Activated CD8-positive, alpha-beta memory T cell treated with anti-CD3 and anti-CD28 coated beads, Interleukin-2, amount 50 U/mL, for 1 hour (primary cell): ENCODE data around the gene HSPG2.

Experiments used
- DNase-seq: peaks from one replicate; pipeline ENCODE4 v3.0.0-alpha.2; 2020; ENCODE audit errors: extremely low read depth

The HSPG2 gene

DNA sequence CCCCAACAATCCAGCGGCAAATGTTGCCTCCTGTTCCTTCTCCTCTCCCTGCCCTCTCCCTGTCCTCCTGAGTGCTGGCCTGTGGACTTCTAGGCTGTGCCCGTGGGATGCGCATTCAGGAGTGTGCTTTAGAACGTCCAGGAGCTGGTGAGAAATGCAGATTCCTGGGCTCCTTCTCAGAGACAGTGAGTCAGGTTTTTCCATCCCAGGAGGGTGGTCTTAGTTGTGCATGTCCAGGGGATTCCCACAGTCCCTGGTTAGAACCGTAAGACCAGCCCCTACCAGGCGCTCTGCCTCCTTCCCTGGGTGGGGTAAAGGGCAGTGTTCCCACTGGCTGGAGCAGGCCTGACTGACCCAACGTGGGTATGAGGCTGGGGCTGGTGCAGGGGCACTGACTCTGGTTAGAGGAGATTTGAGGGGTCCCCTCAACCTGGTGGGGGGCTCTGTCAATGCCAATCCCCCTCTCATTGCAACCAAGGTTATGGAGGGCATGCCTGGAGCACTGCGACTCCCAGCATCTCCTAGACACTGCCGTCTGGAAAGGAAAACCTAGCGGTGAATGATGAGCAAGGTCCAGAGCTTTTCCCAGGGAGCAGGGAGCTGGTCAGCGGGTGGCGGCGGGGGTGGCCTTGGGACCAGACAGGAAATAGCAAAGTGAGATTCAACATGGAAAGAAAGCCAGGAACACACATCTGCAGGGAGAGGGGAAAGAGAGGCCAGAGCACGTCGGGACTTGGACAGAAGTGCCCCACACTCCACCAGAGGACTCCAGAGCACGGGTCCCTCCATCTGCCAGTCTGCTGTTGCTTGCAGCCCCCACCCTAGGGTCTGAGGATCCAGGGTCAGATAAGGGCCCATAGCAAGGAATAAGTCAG is 38.5 kb downstream of the HSPG2 start:
- DNase-seq, result no peak

DNA sequence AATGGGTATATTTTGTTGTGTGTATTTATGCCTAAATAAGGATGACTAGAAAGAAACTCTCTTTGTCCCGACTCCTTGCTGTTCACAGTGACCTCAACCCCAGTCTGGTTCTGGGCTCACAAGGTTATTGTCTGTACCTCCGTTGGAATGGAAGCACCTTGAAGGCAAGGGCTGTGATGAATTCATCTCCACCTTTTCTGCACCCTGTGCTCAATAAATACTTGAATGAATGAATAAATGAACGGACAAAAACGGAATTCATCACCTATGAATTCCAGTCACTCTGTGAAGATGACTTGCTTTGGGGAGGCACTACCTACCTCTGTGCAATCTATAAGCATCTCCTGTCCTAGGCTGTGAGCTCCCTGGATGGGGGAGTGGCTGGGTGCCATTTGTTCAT is 39.3 kb downstream of the HSPG2 start:
- DNase-seq, result no peak

DNA sequence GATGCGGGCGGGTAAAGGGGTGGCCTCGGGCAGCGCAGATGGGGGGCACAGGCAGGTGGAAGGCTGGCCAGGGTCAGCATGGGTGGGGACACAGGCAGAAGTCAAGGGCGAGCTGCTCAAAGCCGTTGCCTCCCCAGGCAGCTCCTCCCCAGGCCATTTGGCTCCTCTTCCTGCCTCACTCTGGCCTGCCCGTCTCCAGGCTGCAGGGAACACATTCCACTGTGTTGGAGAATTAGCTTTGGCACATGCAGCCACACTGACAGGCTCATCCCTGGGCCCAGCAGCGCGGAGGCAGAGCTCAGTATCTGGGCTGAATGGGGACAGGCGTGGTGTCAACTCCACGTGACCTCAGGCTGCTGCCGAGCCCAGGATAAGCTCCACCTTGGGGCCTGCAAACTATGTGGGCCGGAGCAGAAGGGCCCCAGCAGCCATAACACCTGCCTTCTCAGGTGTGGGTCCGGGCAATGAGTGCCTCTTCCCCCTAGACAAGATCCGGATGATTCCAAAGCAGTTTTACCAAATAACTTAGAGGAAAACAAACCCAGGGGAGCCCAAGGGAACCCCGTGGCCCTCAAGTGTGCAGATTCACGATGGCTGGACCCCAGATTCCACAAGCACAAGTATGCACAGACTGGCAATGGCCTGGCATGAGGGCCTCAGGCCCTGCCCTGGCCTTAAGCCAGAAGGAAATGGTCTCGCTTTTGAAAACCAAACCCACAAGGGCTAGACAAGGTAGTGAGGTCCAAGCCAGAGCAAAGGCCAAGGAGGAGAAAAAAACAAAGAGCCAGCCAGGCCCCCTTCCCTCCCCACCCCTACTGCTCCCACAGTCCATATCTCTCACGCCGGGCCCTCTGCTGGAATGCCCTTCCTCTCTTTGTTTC is 40.2 kb downstream of the HSPG2 start:
- no peak for DNase-seq

DNA sequence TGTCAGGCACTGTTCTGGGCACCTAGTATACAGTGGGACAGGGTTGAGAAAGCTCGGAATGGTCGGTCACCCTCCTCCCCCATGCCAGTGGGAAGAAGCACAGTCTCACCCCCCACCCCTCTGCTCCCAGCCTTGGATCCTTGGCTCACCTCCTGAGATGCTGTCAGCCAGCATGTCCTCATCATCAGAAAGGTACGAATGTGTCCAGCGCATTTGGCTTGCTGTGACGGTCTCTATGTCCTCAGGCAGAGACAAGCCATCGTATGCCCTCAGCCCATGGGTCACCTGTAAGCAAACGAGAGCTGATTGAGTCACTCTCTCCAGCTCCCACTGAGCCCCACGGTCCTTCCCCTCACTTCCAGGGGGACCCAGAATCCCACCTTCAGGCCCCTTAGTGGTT is 41.1 kb downstream of the HSPG2 start:
- no peak for DNase-seq

DNA sequence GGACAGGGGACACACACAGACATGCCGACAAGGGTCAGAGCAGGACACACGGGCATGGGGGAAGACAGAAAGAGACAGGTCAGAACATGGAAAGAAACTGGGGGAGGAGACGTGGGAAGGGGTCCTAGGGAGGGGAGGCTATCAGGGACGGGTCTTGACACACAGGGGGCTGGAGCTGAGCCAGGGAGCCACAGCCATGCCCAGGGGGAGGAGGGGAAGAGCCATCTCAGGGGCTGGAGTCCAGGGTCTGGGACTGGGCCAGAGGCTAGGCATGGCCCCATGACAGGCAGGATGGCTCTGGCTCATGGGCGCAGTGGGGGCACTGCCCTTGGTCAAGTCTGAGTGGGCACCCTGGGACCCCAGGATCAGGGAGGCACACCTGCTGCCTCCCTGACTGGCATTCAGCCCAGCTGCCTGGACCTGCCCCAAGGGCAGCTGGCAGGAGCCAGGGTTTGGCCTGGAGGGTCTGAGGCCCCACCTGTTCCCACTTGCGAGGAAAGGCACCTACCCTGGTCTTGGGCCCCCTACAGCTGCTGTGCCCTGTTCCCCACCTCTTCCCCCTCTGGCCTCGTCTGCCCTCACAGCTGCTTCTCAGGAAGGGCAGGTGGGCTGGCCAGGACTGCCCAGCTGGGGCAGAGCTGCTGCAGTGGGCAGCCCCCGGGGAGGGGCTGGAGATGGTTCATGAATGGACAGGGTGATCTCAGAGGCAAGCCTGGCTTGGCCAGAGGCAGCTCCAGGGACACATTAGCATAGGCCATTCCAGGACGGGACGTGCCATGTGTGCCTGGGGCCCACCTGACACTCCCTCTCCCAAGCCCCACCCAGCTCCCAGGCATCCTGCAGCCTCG is 42.9 kb downstream of the HSPG2 start:
- no peak for DNase-seq

DNA sequence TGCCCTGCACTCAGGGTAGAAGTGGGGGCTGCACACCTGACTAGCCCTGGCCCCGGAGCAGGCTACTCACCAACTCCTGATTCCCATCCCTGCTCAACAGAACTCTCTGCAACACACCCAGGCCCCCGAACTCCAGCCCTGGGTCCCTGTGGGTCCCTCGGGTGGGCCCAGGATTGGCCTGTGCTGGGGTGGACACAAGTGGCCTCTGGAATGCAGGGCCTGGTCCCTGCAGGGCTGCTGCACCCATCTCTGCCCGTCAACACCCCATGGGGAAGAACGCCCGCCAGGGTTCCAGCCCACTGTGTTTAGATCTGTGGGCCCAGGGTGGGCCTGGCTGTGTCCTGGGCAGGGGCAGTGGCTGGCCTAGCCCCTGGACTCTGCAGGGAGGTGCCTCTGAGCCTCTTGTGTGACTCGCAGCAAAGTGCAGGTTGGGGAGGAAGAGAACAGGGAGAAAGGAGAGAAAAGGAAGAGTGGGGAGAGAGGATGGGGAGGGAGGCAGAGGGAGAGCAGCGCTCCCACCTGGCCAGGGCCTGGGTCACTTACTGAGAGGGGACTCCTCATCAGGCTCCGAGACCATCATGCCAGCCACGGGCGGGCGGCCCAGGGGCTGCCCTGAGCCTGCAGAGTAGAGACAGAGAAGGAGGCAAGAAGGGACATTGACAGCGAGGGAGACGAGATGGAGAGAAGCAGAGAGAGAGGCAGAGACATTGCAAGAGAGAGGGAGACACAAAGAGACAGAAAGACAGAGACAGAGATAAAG is 43.9 kb downstream of the HSPG2 start:
- no peak for DNase-seq

DNA sequence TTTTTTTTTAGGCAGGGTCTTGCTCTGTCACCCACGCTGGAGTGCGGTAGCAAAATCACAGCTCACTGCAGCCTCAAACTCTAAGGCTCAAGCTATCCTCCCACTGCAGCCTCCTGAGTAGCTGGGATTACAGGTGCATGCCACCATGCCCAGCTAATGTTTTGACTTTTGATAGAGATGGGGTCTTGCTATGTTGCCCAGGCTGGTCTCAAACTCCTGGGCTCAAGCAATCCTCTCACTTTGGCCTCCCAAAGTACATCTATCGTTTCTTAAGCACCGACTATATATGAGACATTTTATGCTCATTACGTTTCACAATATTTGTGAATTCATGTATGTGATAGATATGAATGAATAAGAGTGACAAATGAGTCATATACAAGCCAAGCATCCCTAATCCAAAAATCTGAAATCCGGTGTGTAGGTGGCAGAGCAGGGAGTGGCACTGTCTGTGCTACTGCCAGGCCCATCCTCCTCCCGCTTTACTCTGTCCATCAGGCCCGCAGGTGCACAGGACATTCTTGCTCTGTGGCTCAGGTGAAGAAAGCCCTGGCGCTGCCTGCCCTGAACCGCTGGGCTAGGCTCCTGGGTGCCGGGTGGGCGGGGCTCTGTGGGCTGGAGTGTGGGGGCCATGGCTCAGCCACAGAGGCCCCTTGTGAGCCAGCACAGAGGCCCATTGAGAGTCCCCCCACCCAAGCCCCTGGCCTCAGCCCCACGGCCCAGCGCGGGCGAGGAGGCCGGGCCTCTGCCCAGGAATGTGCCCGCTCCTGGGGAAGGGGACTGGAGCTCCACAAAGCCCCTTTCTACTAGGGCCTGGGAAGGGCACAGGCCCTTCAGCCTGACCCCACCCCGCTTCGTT is 45.3 kb downstream of the HSPG2 start:
- no peak for DNase-seq

DNA sequence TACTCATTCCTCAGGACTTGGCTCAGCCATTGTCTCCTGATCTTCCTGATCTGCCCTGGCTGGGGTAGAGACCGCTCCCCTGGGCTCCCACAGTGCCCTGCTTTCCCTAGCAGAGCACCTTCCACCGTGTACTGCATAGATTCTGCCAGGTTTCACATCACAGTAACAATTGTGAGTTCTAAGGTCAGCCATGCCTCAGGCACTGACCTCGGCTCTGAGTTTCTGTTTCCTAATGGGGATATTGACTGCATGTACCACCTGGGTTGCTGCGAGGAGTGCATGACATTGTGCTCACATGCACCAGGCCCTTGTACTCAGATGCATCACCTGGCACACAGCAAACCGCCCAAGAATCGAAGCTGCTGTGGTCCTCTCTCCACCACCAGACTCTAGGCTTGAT is 46.0 kb downstream of the HSPG2 start:
- no peak for DNase-seq

DNA sequence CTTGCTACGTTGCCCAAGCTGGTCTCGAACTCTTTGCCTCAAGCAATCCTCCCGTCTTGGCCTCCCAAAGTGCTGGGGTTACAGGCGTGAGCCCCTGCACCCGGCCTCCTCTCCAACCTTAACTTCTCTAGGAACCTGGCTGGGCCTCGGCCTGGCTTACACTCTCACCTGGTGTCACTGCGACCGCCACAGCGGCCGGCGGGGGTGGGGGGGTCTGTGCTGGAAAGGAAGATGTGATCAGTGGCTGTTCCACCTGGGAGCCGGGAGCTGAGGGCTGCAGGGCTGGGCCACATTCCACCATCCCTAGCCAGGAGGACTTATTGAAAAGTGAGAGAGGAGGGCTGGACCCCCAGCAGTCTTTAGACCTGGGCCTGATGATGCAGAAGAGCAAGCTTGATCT is 48.6 kb downstream of the HSPG2 start:
- no peak for DNase-seq

DNA sequence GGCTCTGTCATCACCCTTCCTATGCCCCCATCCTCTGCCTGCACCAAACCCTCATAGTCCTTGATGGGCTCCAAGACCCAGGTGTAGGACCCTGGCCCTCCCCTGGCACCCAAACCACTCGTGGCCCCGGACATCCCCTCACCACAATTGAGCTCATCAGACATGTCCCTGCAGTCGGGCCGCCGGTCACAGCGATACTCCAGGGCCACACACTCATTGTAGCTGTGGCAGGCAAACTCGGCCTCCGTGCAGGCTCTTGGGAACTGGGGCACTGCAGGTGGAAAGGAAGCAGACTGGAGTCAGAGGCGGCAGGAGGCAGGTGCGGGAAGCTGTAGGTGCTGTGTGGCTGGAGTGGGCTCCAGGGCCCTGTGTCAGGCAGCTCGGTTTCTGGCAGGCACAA is 49.3 kb downstream of the HSPG2 start:
- no peak for DNase-seq

DNA sequence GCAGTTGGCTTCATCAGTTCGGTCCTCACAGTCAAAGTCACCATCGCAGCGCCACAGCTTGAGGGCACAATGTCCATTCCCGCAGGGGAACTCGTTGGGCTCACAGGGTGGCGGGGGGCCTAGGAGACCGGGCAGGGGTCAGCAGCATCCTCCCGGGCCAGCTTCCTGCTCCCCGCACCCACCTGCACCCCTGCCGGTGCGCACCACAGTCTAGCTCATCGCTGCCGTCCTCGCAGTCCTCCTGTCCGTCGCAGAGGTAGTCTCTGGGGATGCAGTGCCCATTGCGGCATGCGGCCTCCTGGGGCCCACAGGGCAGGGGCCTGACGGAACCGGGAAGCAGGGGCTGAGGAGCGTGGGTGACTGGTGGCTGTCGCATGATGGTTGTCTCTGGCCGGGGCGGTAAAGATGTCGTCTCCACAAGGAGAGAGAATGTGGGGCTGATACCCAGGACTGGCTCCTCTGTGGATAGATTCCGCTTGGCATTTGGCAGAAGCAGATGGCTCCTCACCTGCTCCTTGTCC is 49.8 kb downstream of the HSPG2 start:
- no peak for DNase-seq

DNA sequence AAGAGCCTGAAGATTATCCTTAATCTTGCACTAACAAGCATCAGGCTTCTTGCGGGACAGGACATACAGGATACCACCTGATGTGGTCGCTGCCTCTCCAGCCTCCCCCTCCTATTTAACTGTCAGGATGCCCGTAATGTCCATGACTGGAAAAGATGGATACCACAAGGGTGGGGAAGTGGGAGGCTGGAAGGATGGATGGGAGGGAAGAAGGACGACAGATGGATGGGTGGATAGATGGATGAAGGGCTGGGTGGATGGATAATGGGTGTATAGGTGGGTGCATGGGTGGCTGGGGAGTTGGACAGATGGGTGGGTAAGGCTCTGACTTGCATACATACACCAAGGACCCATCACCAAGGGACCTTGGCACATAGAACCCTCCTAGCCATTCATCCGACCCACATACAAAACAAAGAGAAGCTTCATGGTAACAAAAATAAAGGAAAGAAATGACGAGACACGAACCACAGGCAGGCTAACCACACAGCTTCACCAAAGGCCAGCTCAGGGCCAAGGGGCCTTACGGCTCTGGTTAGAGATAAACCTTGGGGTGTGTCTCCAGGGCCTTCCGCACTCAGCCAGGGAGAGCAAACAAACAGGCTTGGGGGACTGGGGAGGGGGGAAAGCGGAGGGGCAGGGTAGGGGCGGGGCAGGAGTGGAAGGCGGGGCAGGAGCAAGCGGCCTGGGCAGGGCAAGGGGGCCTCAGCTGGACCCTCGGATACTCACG is 50.5 kb downstream of the HSPG2 start:
- DNase-seq, result no peak

DNA sequence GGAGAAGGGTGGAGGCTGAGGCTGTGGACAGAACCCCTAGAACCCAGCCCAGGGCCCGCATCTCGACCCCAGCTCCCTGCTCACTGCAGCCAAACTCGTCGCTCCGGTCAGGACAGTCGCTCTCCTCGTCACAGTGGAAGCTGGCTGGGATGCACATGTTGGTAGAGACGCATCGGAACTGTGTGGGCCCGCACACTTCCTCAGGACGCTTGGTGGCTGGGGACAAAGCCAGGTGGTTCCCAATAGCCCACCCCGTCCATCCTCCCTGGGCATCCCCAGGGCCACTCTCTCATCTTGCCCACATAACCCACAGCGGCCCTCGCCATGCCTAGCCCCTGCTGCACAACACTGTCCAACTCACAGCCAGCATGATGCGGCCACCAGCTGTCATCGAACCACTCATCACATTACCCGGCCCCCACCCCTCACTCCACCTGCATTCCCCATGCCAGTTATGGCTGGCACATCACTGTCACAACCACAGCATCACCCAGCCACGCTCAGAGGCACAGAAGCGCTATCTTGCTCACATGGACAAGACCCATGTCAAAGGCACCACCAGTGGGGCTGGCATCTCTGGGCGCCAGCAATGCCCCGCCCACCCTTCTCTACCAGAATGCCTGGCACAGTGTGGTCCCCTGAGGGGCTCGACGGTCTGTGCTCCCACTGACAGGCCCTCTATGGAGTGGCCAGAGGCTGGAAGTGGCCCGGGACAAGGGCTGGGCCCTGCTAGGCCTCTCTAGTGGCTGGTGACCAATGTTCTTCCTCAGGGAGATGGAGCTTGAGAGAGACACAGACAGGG is 51.7 kb downstream of the HSPG2 start:
- no peak for DNase-seq

DNA sequence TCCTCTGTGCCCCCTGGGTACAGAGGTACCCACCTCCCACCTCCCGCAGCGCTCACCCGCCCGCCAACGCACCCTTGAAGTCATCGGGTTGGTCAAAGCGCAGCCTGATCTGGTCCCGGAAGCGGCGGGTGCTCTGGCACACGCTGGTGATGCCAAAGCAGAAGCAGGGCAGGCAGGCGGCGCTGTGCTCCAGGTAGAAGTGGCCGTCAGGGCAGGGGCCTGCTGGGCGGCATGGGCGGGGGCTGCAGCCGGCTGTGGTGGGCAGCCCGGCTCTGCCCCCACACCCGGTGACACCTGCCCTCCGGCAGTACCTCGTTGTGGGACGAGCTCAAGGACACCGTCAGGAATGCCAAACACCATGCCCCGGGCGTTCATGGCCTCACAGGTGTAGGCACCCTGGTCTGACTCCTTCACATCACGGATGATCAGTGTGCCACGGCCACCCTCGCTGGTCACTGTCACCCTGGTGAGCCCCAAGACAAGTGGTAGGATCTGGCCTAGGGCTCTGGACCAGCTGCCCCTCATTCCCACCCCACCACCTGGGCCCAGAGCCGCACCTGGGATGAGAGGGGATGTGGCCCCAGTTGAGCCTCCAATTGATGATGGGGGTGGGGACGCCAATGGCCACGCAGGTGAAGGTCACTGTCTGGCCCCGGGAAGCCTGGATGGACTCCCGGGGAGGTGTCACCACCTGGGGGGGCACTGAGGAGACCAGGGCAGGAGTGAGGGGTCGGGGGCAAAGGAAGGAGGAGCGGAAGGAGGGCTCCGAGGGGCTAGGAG is 52.5 kb downstream of the HSPG2 start:
- DNase-seq, result no peak

DNA sequence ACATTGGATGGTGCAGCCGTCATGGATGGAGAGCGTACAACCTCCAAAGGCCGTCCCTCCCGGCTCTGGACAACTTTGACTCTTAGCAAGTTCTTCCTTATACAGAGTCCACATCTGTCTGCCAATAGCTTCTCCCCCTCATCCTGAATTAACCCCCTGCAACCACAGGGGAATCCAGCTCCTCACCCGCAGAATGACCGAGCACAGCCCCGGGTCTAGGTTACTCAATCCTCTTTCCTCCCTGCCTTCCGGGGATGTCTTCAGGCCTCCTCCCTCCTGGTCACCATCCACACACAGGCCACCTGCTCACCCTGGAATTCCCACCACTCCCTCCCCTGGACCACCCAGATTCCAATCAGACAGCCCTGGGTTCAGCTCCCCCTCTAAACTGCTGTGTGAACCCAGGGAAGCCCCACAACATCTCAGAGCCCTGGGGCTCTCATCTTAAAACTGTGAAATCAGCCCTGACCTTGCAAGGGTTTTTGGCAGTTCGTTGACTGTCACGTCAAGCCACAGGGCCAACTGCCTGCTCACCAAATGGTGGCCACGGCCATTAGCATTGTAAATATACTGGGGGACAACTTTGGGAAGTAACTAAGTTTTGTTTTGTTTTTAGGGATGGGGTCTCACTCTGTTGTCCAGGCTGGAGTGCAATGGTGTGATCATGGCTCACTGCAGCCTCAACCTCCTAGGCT is 54.2 kb downstream of the HSPG2 start:
- DNase-seq, result no peak

DNA sequence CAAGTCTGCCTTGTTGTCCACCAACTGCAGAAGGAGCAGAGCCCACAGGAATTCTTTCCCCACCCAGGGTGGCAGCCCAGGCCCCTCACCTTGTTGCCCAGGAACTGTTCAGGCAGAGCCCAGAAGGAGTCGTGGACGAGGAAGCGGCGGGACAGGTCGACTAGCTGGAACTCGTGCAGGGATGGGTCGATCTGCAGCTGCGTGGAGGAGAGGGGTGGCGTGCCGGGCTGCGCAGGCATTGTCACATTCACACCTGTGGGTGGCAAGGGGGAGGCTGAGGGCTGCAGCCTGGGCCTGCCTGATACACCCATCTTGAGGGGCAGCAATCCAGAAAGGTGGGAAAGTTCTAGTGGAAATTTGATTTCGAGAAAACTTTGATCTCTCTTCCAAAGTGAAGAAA is 55.9 kb downstream of the HSPG2 start:
- no peak for DNase-seq

DNA sequence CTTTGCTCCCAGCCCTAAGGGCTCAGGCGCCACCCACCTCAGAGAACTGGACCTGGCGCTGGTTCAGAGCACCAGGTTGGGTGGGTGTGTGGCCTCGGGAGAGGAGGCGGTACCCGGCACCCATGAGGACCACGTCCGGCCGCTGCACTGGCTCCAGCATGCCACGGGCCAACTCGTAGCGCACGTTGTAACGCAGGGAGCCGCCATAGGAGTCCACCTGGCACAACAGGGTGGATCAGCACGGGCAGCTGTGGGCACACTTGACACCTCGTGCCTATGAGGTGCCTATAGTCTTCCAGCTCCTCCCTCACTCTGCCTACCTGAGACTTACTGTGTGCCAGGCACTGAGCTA is 56.5 kb downstream of the HSPG2 start:
- no peak for DNase-seq
